ELF-1 (cell line): ENCODE data around the gene MYH16.
"Not testable (repeated sequence)": the region's sequence is repeated elsewhere in the genome, so short reads cannot be mapped to it uniquely, and the experiment has no call there.

ENCODE experiments used
- DNase-seq: peaks from one replicate; pipeline ENCODE4 v3.0.0-alpha.2; 2016; ENCODE audit warnings: low read depth, low spot score

Gene MYH16

DNA sequence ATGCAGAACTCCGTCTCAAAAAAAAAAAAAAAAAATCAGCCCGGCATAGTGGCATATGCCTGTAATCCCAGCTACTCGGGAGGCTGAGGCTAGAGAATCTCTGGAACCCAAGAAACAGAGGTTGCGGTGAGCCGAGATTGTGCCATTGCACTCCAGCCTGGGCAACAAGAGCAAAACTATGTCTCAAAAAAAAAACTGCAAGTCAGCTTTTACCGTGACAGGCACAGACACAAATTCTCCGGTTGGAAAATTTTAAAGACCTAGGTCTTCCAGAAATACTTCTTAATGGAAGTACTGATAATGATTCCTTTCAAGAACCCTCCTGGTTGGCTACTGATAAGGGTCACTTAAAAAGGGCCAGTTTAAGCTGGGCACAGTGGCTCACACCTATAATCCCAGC lies 82.5 kb downstream of the MYH16 start:
- no peak for DNase-seq

DNA sequence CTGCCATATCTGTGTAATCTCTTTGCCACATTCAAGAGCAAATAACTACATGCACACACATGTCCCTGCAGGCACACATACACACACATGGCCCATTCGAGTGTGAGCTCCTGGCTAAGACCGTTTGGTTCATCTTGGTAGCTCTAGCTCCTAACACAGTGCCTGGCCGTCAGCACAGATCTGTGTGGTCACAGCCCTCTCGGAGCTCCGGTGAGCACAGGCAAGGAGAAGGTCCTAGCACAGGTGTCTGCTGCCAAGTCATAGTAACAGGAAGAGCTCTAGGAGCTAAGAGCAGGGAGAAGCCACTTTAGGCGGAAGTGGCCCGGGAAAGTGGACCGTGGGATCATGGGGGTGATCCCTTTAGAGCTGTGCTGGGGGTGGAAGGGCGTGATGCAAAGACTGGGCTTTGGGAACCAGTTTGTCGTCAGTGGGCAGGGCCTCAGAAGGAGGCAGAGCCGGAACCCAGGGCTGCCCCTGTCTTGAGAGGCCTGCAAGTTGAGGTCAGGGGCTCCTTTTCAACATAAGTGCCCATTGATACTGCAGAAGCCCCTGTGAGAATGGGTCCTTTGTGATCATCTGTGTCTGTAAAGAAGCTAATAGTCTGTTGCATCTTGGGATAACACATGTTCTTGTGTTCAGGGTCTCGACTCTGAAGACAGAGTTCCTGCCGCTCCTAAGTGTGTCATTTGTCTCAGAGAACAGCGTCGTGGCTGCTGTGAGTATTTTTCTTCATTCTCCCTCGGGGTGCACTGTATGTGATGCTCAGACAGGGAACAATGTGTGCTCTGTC lies 85.3 kb downstream of the MYH16 start:
- DNase-seq = no peak

DNA sequence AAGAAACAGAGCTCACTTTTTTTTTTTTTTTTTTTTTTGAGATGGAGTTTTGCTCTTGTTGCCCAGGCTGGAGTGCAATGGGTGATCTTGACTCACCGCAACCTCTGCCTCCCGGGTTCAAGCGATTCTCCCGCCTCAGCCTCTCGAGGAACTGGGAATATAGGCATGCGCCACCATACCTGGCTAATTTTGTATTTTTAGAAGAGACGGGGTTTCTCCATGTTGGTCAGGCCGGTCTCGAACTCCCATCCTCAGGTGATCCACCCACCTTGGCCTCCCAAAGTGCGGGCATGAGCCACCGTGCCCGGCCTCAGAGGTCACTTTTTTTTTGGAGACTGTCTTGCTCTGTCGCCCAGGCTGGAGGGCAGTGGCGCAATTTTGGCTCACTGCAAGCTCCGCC lies 85.9 kb downstream of the MYH16 start:
- DNase-seq = not testable (repeated sequence)

DNA sequence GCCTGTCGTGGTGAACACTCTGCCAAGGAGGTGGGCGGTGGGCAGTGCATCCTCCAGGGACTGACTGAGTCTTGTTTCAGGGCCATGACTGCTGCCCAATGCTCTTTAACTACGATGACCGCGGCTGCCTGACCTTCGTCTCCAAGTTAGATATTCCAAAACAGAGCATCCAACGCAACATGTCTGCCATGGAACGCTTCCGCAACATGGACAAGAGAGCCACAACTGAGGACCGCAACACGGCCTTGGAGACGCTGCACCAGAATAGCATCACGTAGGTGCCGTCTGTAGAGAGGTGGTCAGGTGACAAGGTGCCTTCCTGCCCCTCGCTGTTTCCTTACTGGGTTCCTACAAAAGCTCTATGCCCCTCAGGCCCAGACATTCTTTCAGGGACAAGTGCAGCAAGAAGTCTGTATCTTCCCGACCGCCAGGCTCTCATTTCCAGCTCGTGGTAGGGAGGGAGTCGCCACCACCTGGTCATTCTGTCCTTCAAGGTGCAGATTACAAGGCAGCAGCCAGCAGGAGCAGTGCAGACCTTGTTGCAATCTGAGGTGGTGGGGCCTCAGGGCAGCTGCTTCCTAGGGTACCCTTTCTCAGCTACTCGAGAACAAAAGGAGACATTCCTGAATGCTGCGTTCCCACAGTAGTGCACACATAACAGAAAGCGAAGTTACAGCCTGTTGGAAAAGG lies 87.0 kb downstream of the MYH16 start:
- peak; percentile 95 for DNase-seq
